ENCODE results near the gene MYCBP.
"Not testable (repeated sequence)": the region's sequence is repeated elsewhere in the genome, so short reads cannot be mapped to it uniquely, and the experiment has no call there.

The MYCBP gene

GRCh38 chr1:38873027-38873969, at the start of gene MYCBP:
MYCBP (minus strand) TSS chr1:38873348; CDS start chr1:38873305, 43 bp downstream.
- DNase-seq (ENCODE audit: extremely low spot score), result peak; percentile 99
- TF ChIP-seq CTCF (IDR thresholded peaks at IDR 0.05; ENCODE audit: control extremely low read depth, extremely low read depth, low read depth, missing control alignments), result no peak
- ChIA-PET CTCF (interaction anchor here (1.2 to 4.0 kb wide), 3 partner anchors 8 to 17 kb away, joined by 3 to 12 read pairs (median 4); partner anchors contain the start of gene GJA9), POLR2A (no interaction called here)

GRCh38 chr1:38919130-38919529, 46.0 kb upstream of the MYCBP start:
- ChIA-PET POLR2A (no interaction called here), CTCF (no interaction called here)
- no peak for TF ChIP-seq CTCF (IDR thresholded peaks at IDR 0.05; ENCODE audit: control extremely low read depth, extremely low read depth, low read depth, missing control alignments)
- no peak for DNase-seq (ENCODE audit: extremely low spot score)

- CTCF ChIA-PET, result interaction anchor here (0.9 kb wide), 1 partner anchor 38 kb away, joined by 4 read pairs; no protein-coding TSS in a partner anchor
- POLR2A ChIA-PET, result no interaction called here
- DNase-seq (ENCODE audit: extremely low spot score), result no peak
- TF ChIP-seq CTCF (IDR thresholded peaks at IDR 0.05; ENCODE audit: control extremely low read depth, extremely low read depth, low read depth, missing control alignments), result no peak
Observed at GRCh38 chr1:38918568-38918967, 45.4 kb upstream of the MYCBP start.

GRCh38 chr1:38917772-38918171, 44.6 kb upstream of the MYCBP start:
- no peak for DNase-seq (ENCODE audit: extremely low spot score)
- no peak for TF ChIP-seq CTCF (IDR thresholded peaks at IDR 0.05; ENCODE audit: control extremely low read depth, extremely low read depth, low read depth, missing control alignments)
- ChIA-PET CTCF (interaction anchor here (0.9 kb wide), 1 partner anchor 39 kb away, joined by 4 read pairs; no protein-coding TSS in a partner anchor), POLR2A (no interaction called here)

- no peak for TF ChIP-seq CTCF (IDR thresholded peaks at IDR 0.05; ENCODE audit: control extremely low read depth, extremely low read depth, low read depth, missing control alignments)
- DNase-seq (ENCODE audit: extremely low spot score), result no peak
- ChIA-PET POLR2A (no interaction called here), CTCF (interaction anchor here (0.9 to 1.4 kb wide), 2 partner anchors 18 to 39 kb away, joined by 4 read pairs; no protein-coding TSS in a partner anchor)
Observed at GRCh38 chr1:38917337-38917736, 44.2 kb upstream of the MYCBP start.

GRCh38 chr1:38915352-38915948, 42.3 kb upstream of the MYCBP start:
- ChIA-PET POLR2A (no interaction called here), CTCF (no interaction called here)
- no peak for TF ChIP-seq CTCF (IDR thresholded peaks at IDR 0.05; ENCODE audit: control extremely low read depth, extremely low read depth, low read depth, missing control alignments)
- DNase-seq (ENCODE audit: extremely low spot score), result no peak

- POLR2A ChIA-PET; CTCF ChIA-PET; DNase-seq (ENCODE audit: extremely low spot score): not testable (repeated sequence)
Observed at GRCh38 chr1:38914908-38915307, 41.8 kb upstream of the MYCBP start.

Measured in GM10248 (cell line).